ENCODE measurements around the gene NEDD4L. TPM values are rescaled to one million over a fixed set of nuclear protein-coding genes. Genes with fewer than 3 reads are reported as not detected.

Gene NEDD4L
- total RNA-seq, 1 donor from 2014 or later, result 135 TPM

- Mint-ChIP-seq H3K27me3 (ENCODE audit: low read depth) (peaks cover 24% of the 10 kb centered on the region), H3K9me3 (no peaks in the 10 kb centered on the region), H3K4me1 (peaks cover 25% of the 10 kb centered on the region), H3K27ac (no peak overlapping the region), H3K36me3 (peaks cover 53% of the 10 kb centered on the region), H3K4me3 (no peak overlapping the region)
- TF ChIP-seq, protein P1, sequence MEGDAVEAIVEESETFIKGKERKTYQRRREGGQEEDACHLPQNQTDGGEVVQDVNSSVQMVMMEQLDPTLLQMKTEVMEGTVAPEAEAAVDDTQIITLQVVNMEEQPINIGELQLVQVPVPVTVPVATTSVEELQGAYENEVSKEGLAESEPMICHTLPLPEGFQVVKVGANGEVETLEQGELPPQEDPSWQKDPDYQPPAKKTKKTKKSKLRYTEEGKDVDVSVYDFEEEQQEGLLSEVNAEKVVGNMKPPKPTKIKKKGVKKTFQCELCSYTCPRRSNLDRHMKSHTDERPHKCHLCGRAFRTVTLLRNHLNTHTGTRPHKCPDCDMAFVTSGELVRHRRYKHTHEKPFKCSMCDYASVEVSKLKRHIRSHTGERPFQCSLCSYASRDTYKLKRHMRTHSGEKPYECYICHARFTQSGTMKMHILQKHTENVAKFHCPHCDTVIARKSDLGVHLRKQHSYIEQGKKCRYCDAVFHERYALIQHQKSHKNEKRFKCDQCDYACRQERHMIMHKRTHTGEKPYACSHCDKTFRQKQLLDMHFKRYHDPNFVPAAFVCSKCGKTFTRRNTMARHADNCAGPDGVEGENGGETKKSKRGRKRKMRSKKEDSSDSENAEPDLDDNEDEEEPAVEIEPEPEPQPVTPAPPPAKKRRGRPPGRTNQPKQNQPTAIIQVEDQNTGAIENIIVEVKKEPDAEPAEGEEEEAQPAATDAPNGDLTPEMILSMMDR (IDR thresholded peaks at IDR 0.05; ENCODE audit: unreplicated experiment), result no peak
- no peak for DNase-seq (ENCODE audit: low spot score in 2 of 2, unreplicated experiment in 2 of 2)
These were observed 352.1 kb downstream of the NEDD4L start for GRCh38 chr18:58396144-58396543.

DNA sequence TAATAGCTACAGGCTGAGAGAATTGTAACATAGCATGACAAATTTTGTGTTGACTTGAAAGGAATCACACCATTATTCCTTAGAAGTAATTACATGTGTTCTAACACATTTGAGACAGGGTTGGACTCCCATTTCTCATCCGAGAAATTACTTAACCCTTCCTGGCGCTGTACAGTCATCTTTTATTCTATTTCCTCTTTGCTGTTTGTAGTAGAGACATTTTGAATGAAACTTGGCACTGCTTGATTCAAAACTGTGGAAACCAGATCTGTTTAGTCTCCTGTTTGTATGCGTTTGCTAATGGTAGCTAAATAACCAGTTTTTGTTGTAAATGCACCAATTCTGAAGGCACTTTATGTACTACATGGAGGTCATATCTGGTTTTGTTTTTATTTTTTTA lies 352.9 kb downstream of the NEDD4L start:
- no peak overlapping the region for H3K4me3 Mint-ChIP-seq
- DNase-seq (ENCODE audit: low spot score in 2 of 2, unreplicated experiment in 2 of 2), result no peak
- peaks cover 24% of the 10 kb centered on the region for H3K4me1 Mint-ChIP-seq
- H3K9me3 Mint-ChIP-seq, result no peaks in the 10 kb centered on the region
- TF ChIP-seq, protein P1 (IDR thresholded peaks at IDR 0.05; ENCODE audit: unreplicated experiment), result no peak
- H3K27me3 Mint-ChIP-seq (ENCODE audit: low read depth), result peaks cover 24% of the 10 kb centered on the region
- peaks cover 46% of the 10 kb centered on the region for H3K36me3 Mint-ChIP-seq
- H3K27ac Mint-ChIP-seq, result no peak overlapping the region

- DNase-seq (ENCODE audit: low spot score in 2 of 2, unreplicated experiment in 2 of 2), result no peak
- H3K27ac Mint-ChIP-seq, result no peak overlapping the region
- TF ChIP-seq, protein P1 (IDR thresholded peaks at IDR 0.05; ENCODE audit: unreplicated experiment), result no peak
These were observed 353.5 kb downstream of the NEDD4L start for GRCh38 chr18:58397385-58398132.

GRCh38 chr18:58398648-58399398 lies 354.8 kb downstream of the NEDD4L start:
- Mint-ChIP-seq H3K4me3 (no peak overlapping the region), H3K36me3 (peaks cover 35% of the 10 kb centered on the region), H3K27ac (no peak overlapping the region), H3K27me3 (ENCODE audit: low read depth) (peaks cover 31% of the 10 kb centered on the region), H3K9me3 (no peaks in the 10 kb centered on the region), H3K4me1 (peaks cover 37% of the 10 kb centered on the region)
- no peak for DNase-seq (ENCODE audit: low spot score in 2 of 2, unreplicated experiment in 2 of 2)
- TF ChIP-seq, protein P1 (IDR thresholded peaks at IDR 0.05; ENCODE audit: unreplicated experiment), result no peak

More at GRCh38 chr18:58397385-58398132, 353.5 kb downstream of the NEDD4L start:
- Mint-ChIP-seq H3K36me3 (peaks cover 41% of the 10 kb centered on the region), H3K4me3 (no peak overlapping the region), H3K9me3 (no peaks in the 10 kb centered on the region), H3K27me3 (ENCODE audit: low read depth) (peaks cover 24% of the 10 kb centered on the region), H3K4me1 (peaks cover 27% of the 10 kb centered on the region)

DNA sequence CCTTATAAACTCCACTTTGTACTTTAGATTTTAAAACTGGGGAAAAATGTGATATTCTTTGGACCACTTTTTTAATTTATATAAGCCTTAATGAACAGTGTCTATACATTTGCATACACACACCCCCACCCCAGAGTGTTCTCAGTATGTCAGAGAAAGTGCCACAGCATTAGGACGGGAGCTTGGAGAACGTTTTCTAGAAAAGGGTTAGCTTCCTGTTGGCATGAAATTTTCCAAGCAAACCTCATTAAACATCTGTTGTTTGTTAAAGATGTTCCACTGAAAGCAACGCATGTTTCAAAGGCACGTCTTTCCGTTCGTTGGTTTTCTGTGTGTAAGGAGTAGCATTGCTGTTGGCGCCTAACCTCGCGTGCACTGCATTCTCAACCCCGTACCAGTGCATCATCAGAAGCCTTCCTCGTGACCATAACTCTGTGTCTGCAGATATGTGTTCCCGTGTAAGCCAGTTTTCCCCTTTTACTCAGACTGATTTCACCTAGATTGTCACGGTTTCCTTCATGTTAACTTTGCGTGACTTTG lies 356.4 kb downstream of the NEDD4L start:
- H3K4me3 Mint-ChIP-seq, result no peak overlapping the region
- no peak for DNase-seq (ENCODE audit: low spot score in 2 of 2, unreplicated experiment in 2 of 2)
- no peaks in the 10 kb centered on the region for H3K9me3 Mint-ChIP-seq
- H3K36me3 Mint-ChIP-seq, result peaks cover 32% of the 10 kb centered on the region
- no peak overlapping the region for H3K27ac Mint-ChIP-seq
- TF ChIP-seq, protein P1 (IDR thresholded peaks at IDR 0.05; ENCODE audit: unreplicated experiment), result no peak
- H3K27me3 Mint-ChIP-seq (ENCODE audit: low read depth), result peaks cover 46% of the 10 kb centered on the region
- H3K4me1 Mint-ChIP-seq, result peaks cover 38% of the 10 kb centered on the region
